Renal pelvis (tissue), 4 donors: ENCODE results near the gene PNLIP. TPM values are rescaled to one million over a fixed set of nuclear protein-coding genes. Genes with fewer than 3 reads are reported as not detected.

Source experiments
- DNase-seq: peaks from one replicate; pipeline ENCODE4 v3.0.0-alpha.2; 2013
- polyA plus RNA-seq, 3 donors: library from polyadenylated mRNA; unstranded; fragments of 120-200 nt; gene quantifications; one replicate each; pipeline ENCODE4 v1.2.1, GENCODE V29; 2013; ENCODE audit not compliant: insufficient read length in 3 of 3

Gene PNLIP
- polyA plus RNA-seq, 3 donors, result not detected

DNA sequence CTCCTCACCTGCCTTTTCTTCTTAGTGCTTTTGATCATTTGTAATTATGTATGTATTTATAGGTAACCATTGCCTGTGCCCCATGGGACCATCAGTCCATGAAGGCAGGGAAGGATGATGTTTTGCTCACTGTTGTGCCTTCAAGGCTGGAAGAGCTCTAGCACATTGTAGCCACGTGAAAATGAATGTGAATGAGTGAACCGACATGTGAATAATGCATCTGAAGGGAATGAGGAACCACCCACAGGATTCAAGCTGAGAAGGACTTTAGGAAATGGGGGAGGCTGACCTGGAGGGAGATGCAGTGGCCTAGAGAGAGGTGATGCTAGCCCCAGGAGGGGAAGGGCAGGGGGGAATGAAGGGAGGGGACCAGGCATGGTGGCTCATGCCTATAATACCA is 69.1 kb downstream of the PNLIP start:
- DNase-seq, result no peak

DNA sequence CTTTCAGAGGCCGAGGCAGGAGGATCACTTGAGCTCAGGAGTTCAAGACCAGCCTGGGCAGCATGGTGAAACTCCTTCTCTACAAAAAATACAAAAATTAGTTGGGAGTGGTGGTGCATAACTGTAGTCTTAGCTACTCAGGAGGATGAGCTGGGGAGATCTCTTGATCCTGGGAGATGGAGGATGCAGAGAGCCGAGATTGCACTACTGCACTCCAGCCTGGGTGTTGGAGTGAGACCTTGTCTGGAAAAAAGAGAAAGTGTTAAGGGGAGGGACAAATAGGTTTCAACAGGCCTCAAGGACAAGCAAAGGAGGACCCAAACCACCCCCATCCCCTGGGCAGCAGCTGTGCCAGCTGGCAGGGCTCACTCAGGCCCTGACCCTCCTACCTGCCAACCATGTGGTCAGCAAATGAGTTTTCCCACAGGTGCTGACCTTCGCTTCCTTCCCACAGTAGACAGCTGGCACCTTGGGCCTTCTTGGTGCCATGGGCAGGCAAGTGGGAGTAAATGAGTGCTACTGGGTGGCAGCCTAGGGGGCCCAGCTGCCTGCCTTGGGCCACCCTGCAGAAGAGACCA is 69.6 kb downstream of the PNLIP start:
- DNase-seq, result no peak

Other genes with a start within 250 kb of the PNLIP start
- not detected for gene CCDC172, start 221.5 kb upstream of the PNLIP start, polyA plus RNA-seq
- not detected for gene PNLIPRP3, start 118.1 kb upstream of the PNLIP start, polyA plus RNA-seq
- gene PNLIPRP1, start 45.0 kb downstream of the PNLIP start, polyA plus RNA-seq, result under 1 TPM in 2 of 3 donors, not detected in 1; 0.24 to 0.42 TPM
- not detected for gene PNLIPRP2, start 75.0 kb downstream of the PNLIP start, polyA plus RNA-seq
- gene HSPA12A, start 196.6 kb downstream of the PNLIP start, polyA plus RNA-seq, result 10 to 100 TPM; 32.7 to 56.5 (median 48.7) TPM